SU-DHL-6 (cell line): ENCODE measurements around the gene SETD1A.
A peak's percentile ranks its signal among the peaks of the same experiment; 100 is the strongest.

Source experiments
- EZH2phosphoT487 ChIP-seq: fragments of 200-600 bp; sonication (generic), shearing (Covaris generic); conservative IDR thresholded peaks from 2 replicates; pipeline ENCODE4 v1.6.1; 2018; ENCODE audit warnings: mild to moderate bottlenecking, antibody characterized with exemption, low read length, moderate library complexity, mixed read lengths
- TF ChIP-seq, protein P1 (sequence below): fragments of 200-600 bp; sonication (generic); IDR thresholded peaks from one replicate; pipeline ENCODE4 v1.5.1; 2017; ENCODE audit warnings: antibody characterized with exemption, mild to moderate bottlenecking, low read length, moderate library complexity; ENCODE audit not compliant: insufficient read depth, poor library complexity, severe bottlenecking

DNA sequence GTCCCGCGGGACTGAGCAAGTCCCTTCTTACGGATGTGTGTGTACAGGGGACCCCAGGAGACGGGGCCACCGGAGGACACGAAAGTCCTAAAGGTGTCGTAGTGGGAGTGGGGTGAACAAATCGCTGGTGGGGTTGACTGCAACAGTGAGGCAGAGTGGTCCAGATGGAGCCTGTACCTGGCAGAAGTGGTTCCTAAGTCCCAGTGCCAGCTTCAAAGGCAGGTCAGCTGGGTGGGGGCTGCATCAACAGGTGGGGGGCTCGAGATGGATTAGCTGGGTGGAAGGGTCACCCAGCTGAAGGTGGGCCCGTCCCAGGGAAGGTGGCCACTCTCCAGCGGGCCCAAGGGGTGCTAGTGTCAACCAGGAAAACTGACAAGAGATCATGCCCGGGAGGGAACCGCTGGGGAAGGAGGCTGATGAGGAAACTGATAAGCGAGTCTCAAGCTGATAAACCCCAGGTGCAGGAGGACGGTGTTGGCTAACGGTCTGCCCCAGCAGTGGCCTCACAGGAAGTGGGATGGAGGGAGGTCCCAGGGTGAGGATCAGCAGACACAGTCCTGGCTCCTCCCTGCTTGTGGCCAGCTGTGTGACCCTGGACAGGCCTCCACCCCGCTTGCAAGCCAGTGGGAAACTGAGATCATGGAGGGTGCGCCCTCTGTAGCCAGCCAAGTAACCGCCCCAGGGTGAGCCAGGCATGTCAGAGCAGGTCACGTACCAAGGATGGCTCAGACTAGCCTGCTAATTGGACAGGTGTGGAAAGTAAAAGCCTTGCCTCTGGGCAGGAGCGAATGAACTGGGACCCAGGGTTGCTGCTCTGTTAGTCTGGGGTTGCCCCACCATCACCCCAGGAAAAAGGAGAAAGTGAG lies 7.7 kb upstream of the SETD1A start:
- TF ChIP-seq, protein P1, sequence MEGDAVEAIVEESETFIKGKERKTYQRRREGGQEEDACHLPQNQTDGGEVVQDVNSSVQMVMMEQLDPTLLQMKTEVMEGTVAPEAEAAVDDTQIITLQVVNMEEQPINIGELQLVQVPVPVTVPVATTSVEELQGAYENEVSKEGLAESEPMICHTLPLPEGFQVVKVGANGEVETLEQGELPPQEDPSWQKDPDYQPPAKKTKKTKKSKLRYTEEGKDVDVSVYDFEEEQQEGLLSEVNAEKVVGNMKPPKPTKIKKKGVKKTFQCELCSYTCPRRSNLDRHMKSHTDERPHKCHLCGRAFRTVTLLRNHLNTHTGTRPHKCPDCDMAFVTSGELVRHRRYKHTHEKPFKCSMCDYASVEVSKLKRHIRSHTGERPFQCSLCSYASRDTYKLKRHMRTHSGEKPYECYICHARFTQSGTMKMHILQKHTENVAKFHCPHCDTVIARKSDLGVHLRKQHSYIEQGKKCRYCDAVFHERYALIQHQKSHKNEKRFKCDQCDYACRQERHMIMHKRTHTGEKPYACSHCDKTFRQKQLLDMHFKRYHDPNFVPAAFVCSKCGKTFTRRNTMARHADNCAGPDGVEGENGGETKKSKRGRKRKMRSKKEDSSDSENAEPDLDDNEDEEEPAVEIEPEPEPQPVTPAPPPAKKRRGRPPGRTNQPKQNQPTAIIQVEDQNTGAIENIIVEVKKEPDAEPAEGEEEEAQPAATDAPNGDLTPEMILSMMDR: peak; percentile 27
- no peak for TF ChIP-seq EZH2phosphoT487
